ENCODE results near the gene NALCN.

DNA sequence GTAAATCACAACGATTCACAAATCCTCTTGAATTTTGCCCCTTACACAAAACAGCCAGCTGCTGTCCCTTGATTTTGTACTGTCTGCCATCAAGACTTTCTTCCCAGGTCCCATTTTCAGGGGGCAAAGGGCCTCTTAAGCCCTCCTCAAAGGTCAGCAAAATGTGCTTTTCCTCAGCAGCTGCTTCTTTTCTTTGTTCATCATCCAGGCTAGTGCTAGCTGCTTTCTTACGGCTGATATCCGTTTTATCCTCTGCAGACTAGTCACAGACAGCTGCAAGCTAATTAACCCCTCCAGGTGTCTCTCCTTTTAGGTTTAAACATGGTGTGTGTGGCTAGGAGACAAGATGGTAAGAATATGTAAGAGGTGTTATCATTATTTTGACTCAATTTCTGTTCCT lies 90.9 kb downstream of the NALCN start:
- TF ChIP-seq, protein P1, sequence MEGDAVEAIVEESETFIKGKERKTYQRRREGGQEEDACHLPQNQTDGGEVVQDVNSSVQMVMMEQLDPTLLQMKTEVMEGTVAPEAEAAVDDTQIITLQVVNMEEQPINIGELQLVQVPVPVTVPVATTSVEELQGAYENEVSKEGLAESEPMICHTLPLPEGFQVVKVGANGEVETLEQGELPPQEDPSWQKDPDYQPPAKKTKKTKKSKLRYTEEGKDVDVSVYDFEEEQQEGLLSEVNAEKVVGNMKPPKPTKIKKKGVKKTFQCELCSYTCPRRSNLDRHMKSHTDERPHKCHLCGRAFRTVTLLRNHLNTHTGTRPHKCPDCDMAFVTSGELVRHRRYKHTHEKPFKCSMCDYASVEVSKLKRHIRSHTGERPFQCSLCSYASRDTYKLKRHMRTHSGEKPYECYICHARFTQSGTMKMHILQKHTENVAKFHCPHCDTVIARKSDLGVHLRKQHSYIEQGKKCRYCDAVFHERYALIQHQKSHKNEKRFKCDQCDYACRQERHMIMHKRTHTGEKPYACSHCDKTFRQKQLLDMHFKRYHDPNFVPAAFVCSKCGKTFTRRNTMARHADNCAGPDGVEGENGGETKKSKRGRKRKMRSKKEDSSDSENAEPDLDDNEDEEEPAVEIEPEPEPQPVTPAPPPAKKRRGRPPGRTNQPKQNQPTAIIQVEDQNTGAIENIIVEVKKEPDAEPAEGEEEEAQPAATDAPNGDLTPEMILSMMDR (IDR thresholded peaks at IDR 0.05; ENCODE audit: borderline replicate concordance, extremely low read depth, low read length, poor library complexity, severe bottlenecking): no peak
- TF ChIP-seq EZH2 (IDR thresholded peaks at IDR 0.05; ENCODE audit: borderline replicate concordance, low read depth, low read length, severe bottlenecking): no peak

Data from DND-41 (cell line).